Activated CD4-positive, alpha-beta T cell treated with anti-CD3 and anti-CD28 coated beads for 36 hours (primary cell): ENCODE data around the gene APBB1. TPM values are rescaled to one million over a fixed set of nuclear protein-coding genes. Genes with fewer than 3 reads are reported as not detected.
"Not testable (repeated sequence)": the region's sequence is repeated elsewhere in the genome, so short reads cannot be mapped to it uniquely, and the experiment has no call there.

Experiments used
- ATAC-seq: fragments of 200-7000 bp; cut with Tn5 transposase; one replicate; pipeline ENCODE4 v1.10.0; 2021; ENCODE audit warnings: mild to moderate bottlenecking, moderate library complexity
- CTCF ChIA-PET: fragments of 350-600 bp; sonication (Branson Sonifier 250); formaldehyde crosslinking; loops from one replicate; lab custom pipeline; 2021; ENCODE audit warnings: antibody characterized with exemption; lab: Charles Lee
- POLR2A ChIA-PET: fragments of 350-600 bp; sonication (Branson Sonifier 250); formaldehyde crosslinking; loops from one replicate; lab custom pipeline; 2021; ENCODE audit warnings: antibody characterized with exemption, inconsistent platforms; lab: Charles Lee
- DNase-seq: peaks from one replicate; pipeline ENCODE4 v3.0.0-alpha.2; 2020
- H3K27ac Mint-ChIP-seq: one replicate; pipeline ENCODE4 v1.8.0; 2021; ENCODE audit warnings: mixed read lengths
- H3K27me3 Mint-ChIP-seq: one replicate; pipeline ENCODE4 v1.8.0; 2021; ENCODE audit warnings: mixed read lengths
- H3K36me3 Mint-ChIP-seq: one replicate; pipeline ENCODE4 v1.8.0; 2021; ENCODE audit warnings: low read depth, mixed read lengths
- H3K4me1 Mint-ChIP-seq: one replicate; pipeline ENCODE4 v1.8.0; 2021; ENCODE audit warnings: mixed read lengths
- H3K4me3 Mint-ChIP-seq: one replicate; pipeline ENCODE4 v1.8.0; 2021; ENCODE audit warnings: mild to moderate bottlenecking, moderate library complexity, mixed read lengths
- H3K9me3 Mint-ChIP-seq: one replicate; pipeline ENCODE4 v1.8.0; 2021; ENCODE audit warnings: low read depth, mixed read lengths
- intact Hi-C, 2 experiments: fragments of 100-400 bp; cut with DNase I in 1 of 2; cut with micrococcal nuclease in 1 of 2; formaldehyde crosslinking; loops; one replicate each; pipeline versions ENCODE4 v1.14.2 to v1.15.1; 2022 to 2024; cut with DNase I, micrococcal nuclease
- total RNA-seq, 2 experiments: library from RNA; stranded (reverse); gene quantifications; one replicate each; pipeline ENCODE4 v1.2.3, GENCODE V29; 2021

The APBB1 gene
- total RNA-seq, 2 experiments from 2014 or later: 43.2 to 49.8 TPM

DNA sequence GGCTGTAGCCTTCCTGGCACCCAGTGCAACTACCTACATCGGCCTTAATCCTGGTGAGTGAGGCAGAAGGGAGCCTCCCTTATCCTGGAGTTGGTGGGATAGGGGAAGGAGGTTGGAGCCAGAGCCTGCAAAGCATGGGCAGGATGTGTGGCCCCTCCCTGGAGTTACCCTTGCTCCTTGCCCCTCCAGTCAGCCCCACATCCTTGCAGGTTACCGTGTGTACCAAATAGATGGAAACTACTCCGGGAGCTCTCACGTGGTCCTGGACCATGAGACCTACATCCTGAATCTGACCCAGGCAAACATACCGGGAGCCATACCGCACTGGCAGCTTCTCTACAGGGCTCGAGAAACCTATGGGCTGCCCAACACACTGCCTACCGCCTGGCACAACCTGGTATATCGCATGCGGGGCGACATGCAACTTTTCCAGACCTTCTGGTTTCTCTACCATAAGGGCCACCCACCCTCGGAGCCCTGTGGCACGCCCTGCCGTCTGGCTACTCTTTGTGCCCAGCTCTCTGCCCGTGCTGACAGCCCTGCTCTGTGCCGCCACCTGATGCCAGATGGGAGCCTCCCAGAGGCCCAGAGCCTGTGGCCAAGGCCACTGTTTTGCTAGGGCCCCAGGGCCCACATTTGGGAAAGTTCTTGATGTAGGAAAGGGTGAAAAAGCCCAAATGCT lies 24.8 kb downstream of the APBB1 start:
- Mint-ChIP-seq H3K27me3 (no peaks in the 10 kb centered on the region), H3K9me3 (no peaks in the 10 kb centered on the region), H3K4me1 (peaks cover 58% of the 10 kb centered on the region), H3K4me3 (no peak overlapping the region), H3K36me3 (peaks cover 26% of the 10 kb centered on the region), H3K27ac (no peak overlapping the region)
- POLR2A ChIA-PET: no interaction called here
- DNase-seq (no peak), ATAC-seq (no peak)
- intact Hi-C loops: loop anchor here in 1 of 2 experiments (5.0 to 10.0 kb wide), 2 partner anchors 353 to 709 kb away; partner anchors contain the start of genes TRIM22 and TRIM5
- CTCF ChIA-PET: interaction anchor here (0.5 to 1.0 kb wide), 3 partner anchors 9 to 16 kb away, joined by 3 to 4 read pairs (median 3); no protein-coding TSS in a partner anchor

DNA sequence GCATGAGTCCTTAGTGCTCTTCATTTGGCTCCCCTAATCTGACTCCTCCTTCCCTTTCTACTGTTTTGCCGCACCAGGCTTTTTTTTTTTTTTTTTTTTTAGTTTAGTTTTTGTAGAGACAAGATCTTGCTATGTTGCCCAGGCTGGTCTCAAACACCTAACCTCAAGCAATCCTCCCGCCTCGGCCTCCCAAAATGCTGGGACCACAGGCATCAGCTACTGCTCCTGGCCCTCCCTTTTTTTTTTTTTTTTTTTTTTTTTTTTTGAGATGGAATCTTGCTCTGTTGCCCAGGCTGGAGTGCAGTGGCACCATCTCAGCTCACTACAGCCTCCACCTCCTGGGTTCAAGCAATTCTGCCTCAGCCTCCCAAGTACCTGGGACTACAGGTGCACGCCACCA lies 26.6 kb downstream of the APBB1 start:
- H3K4me3 Mint-ChIP-seq, ATAC-seq, DNase-seq, H3K27me3 Mint-ChIP-seq, POLR2A ChIA-PET, H3K27ac Mint-ChIP-seq, H3K9me3 Mint-ChIP-seq: not testable (repeated sequence)
- Mint-ChIP-seq H3K4me1 (peaks cover 59% of the 10 kb centered on the region), H3K36me3 (peaks cover 15% of the 10 kb centered on the region)
- intact Hi-C loops: loop anchor here in 1 of 2 experiments (5.0 to 10.0 kb wide), 2 partner anchors 355 to 707 kb away; partner anchors contain the start of genes TRIM22 and TRIM5
- CTCF ChIA-PET: interaction anchor here (1.0 kb wide), 1 partner anchor 27 kb away, joined by 3 read pairs; no protein-coding TSS in a partner anchor

DNA sequence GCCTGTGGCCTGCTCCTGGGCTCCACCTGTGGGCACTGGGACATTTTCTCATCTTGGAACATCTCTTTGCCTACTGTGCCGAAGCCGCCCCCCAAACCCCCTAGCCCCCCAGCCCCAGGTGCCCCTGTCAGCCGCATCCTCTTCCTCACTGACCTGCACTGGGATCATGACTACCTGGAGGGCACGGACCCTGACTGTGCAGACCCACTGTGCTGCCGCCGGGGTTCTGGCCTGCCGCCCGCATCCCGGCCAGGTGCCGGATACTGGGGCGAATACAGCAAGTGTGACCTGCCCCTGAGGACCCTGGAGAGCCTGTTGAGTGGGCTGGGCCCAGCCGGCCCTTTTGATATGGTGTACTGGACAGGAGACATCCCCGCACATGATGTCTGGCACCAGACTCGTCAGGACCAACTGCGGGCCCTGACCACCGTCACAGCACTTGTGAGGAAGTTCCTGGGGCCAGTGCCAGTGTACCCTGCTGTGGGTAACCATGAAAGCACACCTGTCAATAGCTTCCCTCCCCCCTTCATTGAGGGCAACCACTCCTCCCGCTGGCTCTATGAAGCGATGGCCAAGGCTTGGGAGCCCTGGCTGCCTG lies 27.3 kb downstream of the APBB1 start:
- Mint-ChIP-seq H3K4me1 (peaks cover 53% of the 10 kb centered on the region), H3K4me3 (peak overlapping the region; percentile 77), H3K36me3 (peaks cover 13% of the 10 kb centered on the region), H3K27me3 (no peaks in the 10 kb centered on the region), H3K27ac (peak overlapping the region; percentile 63), H3K9me3 (no peaks in the 10 kb centered on the region)
- intact Hi-C loops: loop anchor here (2.0 to 10.0 kb wide), 4 partner anchors 81 to 707 kb away; partner anchors contain the start of genes MRPL17 (in 2 of the 2), TRIM22 (in 1 of the 2), TRIM3 (in 1 of the 2) and TRIM5 (in 1 of the 2)
- ATAC-seq (no peak), DNase-seq (no peak)
- CTCF ChIA-PET: interaction anchor here (6.1 kb wide), 1 partner anchor 13 kb away, joined by 47 read pairs; no protein-coding TSS in a partner anchor
- POLR2A ChIA-PET: interaction anchor here (1.7 to 2.3 kb wide), 2 partner anchors 22 to 27 kb away, joined by 8 to 12 read pairs; partner anchors contain the start of gene APBB1

GRCh38 chr11:6390718-6391469 lies 28.0 kb downstream of the APBB1 start:
- DNase-seq: peak; percentile 31
- peak overlapping the region; percentile 77 for H3K4me3 Mint-ChIP-seq
- peaks cover 10% of the 10 kb centered on the region for H3K36me3 Mint-ChIP-seq
- intact Hi-C loops: loop anchor here (1.0 to 10.0 kb wide), 14 partner anchors 11 to 706 kb away; partner anchors contain the start of genes APBB1 (in 2 of the 2), ARFIP2 (in 2 of the 2), FHIP1B (in 2 of the 2) and MRPL17 (in 2 of the 2)
- peaks cover 50% of the 10 kb centered on the region for H3K4me1 Mint-ChIP-seq
- ChIA-PET POLR2A (interaction anchor here (0.6 to 2.3 kb wide), 7 partner anchors 12 to 1997 kb away, joined by 3 to 20 read pairs (median 7); partner anchors contain the start of genes APBB1, ARFIP2 and TIMM10B), CTCF (interaction anchor here (1.0 to 6.1 kb wide), 6 partner anchors 12 to 53 kb away, joined by 3 to 47 read pairs (median 5); no protein-coding TSS in a partner anchor)
- no peaks in the 10 kb centered on the region for H3K27me3 Mint-ChIP-seq
- ATAC-seq: no peak
- peak overlapping the region; percentile 63 for H3K27ac Mint-ChIP-seq
- no peaks in the 10 kb centered on the region for H3K9me3 Mint-ChIP-seq

- H3K4me3 Mint-ChIP-seq: peak within 1 kb of the TSS; percentile 77
- intact Hi-C loops: loop anchor here (1.0 to 10.0 kb wide), 15 partner anchors 11 to 705 kb away; partner anchors contain the start of genes APBB1 (in 2 of the 2), ARFIP2 (in 2 of the 2), FHIP1B (in 2 of the 2) and MRPL17 (in 2 of the 2)
- no peaks in the 10 kb centered on the region for H3K27me3 Mint-ChIP-seq
- H3K4me1 Mint-ChIP-seq: peaks cover 55% of the 10 kb centered on the region
- CTCF ChIA-PET: interaction anchor here (0.6 to 6.1 kb wide), 11 partner anchors 11 to 91 kb away, joined by 3 to 47 read pairs (median 4); partner anchors contain the start of genes ARFIP2 and TIMM10B
- POLR2A ChIA-PET: interaction anchor here (0.6 to 2.3 kb wide), 8 partner anchors 10 to 1996 kb away, joined by 3 to 20 read pairs (median 6); partner anchors contain the start of genes APBB1, ARFIP2 and TIMM10B
- peak within 1 kb of the TSS; percentile 93 for H3K27ac Mint-ChIP-seq
- no peaks in the 10 kb centered on the region for H3K9me3 Mint-ChIP-seq
- ATAC-seq (peak; percentile 90), DNase-seq (peak; percentile 97)
- H3K36me3 Mint-ChIP-seq: peaks cover 10% of the 10 kb centered on the region
Measured at GRCh38 chr11:6389905-6390717, 28.8 kb downstream of the APBB1 start, which contains the start of gene SMPD1. TSS of gene SMPD1 (plus strand) at chr11:6390474. CDS start at chr11:6390599, 125 bp downstream.

GRCh38 chr11:6388748-6389147 lies 30.1 kb downstream of the APBB1 start:
- H3K4me3 Mint-ChIP-seq: no peak overlapping the region
- POLR2A ChIA-PET: interaction anchor here (0.7 kb wide), 1 partner anchor 13 kb away, joined by 3 read pairs; no protein-coding TSS in a partner anchor

GRCh38 chr11:6387811-6388599 lies 30.9 kb downstream of the APBB1 start:
- ChIA-PET CTCF (interaction anchor here (0.6 to 6.1 kb wide), 10 partner anchors 9 to 361 kb away, joined by 3 to 47 read pairs (median 4); partner anchors contain the start of gene APBB1), POLR2A (interaction anchor here (0.6 to 0.7 kb wide), 2 partner anchors 14 to 74 kb away, joined by 3 read pairs; no protein-coding TSS in a partner anchor)
- DNase-seq: no peak
- ATAC-seq: no peak
- peaks cover 8% of the 10 kb centered on the region for H3K36me3 Mint-ChIP-seq
- peaks cover 43% of the 10 kb centered on the region for H3K4me1 Mint-ChIP-seq
- intact Hi-C loops: no loop called here
- no peaks in the 10 kb centered on the region for H3K9me3 Mint-ChIP-seq
- no peaks in the 10 kb centered on the region for H3K27me3 Mint-ChIP-seq
- H3K27ac Mint-ChIP-seq: peak overlapping the region; percentile 10
- H3K4me3 Mint-ChIP-seq: no peak overlapping the region

More at GRCh38 chr11:6388748-6389147, 30.1 kb downstream of the APBB1 start:
- Mint-ChIP-seq H3K27ac (peak overlapping the region; percentile 92), H3K27me3 (no peaks in the 10 kb centered on the region), H3K4me1 (peaks cover 48% of the 10 kb centered on the region), H3K9me3 (no peaks in the 10 kb centered on the region), H3K36me3 (peaks cover 10% of the 10 kb centered on the region)
- no peak for ATAC-seq
- CTCF ChIA-PET: interaction anchor here (0.6 to 6.1 kb wide), 9 partner anchors 8 to 360 kb away, joined by 3 to 47 read pairs (median 4); partner anchors contain the start of gene APBB1
- DNase-seq: no peak
- intact Hi-C loops: loop anchor here in 1 of 2 experiments (1.0 kb wide), 1 partner anchor 9 kb away; no protein-coding TSS in a partner anchor

DNA sequence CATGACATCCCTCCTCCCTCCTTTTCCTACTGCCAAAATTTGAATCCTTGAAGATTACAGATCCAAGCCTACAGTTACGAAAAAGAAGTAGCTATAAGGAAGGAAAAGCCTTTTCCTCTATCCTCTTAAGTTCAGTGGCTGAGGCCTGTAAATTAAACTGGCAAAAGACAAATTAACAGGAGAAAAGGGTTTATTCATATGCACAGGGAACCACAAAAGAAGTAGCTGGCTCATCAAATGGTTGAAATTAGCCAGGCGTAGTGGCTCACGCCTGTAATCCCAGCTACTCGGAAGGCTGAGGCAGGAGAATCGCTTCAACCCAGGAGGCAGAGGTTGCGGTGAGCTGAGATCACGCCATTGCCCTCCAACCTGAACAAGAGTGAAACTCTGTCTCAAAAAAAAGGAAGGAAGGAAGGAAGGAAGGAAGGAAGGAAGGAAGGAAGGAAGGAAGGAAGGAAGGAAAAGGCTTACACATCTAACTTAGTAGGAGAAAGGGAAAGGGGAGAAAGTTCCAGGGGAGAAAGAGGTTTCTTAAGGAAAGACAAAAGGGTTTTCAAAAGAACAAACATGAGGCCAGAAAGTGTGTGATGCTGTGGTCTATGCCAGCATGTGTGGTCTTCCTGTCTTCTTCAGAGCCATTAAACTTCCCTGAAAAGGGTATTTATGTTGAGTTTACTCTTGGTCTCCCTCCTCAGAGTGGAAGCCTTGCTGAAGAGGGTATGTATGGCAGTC lies 33.7 kb downstream of the APBB1 start:
- no peak overlapping the region for H3K27ac Mint-ChIP-seq

More for the DNA sequence above, 33.7 kb downstream of the APBB1 start:
- H3K27me3 Mint-ChIP-seq: no peaks in the 10 kb centered on the region
- H3K4me3 Mint-ChIP-seq: no peak overlapping the region
- ATAC-seq (no peak), DNase-seq (no peak)
- no peaks in the 10 kb centered on the region for H3K36me3 Mint-ChIP-seq
- CTCF ChIA-PET: interaction anchor here (0.6 to 2.0 kb wide), 7 partner anchors 9 to 112 kb away, joined by 3 to 6 read pairs (median 3); partner anchors contain the start of genes APBB1 and DNHD1
- POLR2A ChIA-PET: no interaction called here
- H3K4me1 Mint-ChIP-seq: peaks cover 25% of the 10 kb centered on the region
- intact Hi-C loops: no loop called here
- no peaks in the 10 kb centered on the region for H3K9me3 Mint-ChIP-seq
